HepG2 (cell line): Measurements from ENCODE around the gene SURF1. TPM values are rescaled to one million over a fixed set of nuclear protein-coding genes. Genes with fewer than 3 reads are reported as not detected.

Source experiments
- DR1 ChIP-seq: sonication (generic); formaldehyde crosslinking; IDR thresholded peaks from 2 replicates; pipeline ENCODE4 v1.8.0; 2021; ENCODE audit warnings: mild to moderate bottlenecking, missing genetic modification reagents, inconsistent platforms
- KDM5B ChIP-seq: sonication (generic); formaldehyde crosslinking; IDR thresholded peaks from 2 replicates; pipeline ENCODE4 v1.4.0; 2020; ENCODE audit warnings: missing genetic modification reagents, mild to moderate bottlenecking, borderline replicate concordance
- MLLT10 ChIP-seq: sonication (generic); formaldehyde crosslinking; IDR thresholded peaks from 2 replicates; pipeline ENCODE4 v1.4.0; 2020; ENCODE audit warnings: missing genetic modification reagents
- NR3C1 ChIP-seq: sonication (generic); formaldehyde crosslinking; IDR thresholded peaks from 2 replicates; pipeline ENCODE4 v1.4.0; 2020; ENCODE audit warnings: missing genetic modification reagents
- PLRG1 ChIP-seq: fragments of 450-650 bp; conservative IDR thresholded peaks from 2 replicates; pipeline ENCODE4 v1.6.1; 2016
- SNAI1 ChIP-seq: sonication (generic); formaldehyde crosslinking; IDR thresholded peaks from 2 replicates; pipeline ENCODE4 v1.5.0; 2020; ENCODE audit warnings: mild to moderate bottlenecking, missing genetic modification reagents, borderline replicate concordance
- TBP ChIP-seq: sonication (generic); formaldehyde crosslinking; IDR thresholded peaks from 2 replicates; pipeline ENCODE4 v1.5.0; 2020; ENCODE audit warnings: missing genetic modification reagents
- TBX2 ChIP-seq: sonication (generic); formaldehyde crosslinking; IDR thresholded peaks from 2 replicates; pipeline ENCODE4 v1.5.0; 2020; ENCODE audit warnings: missing genetic modification reagents, mild to moderate bottlenecking, borderline replicate concordance
- ZBTB25 ChIP-seq: IDR thresholded peaks from 2 replicates; pipeline ENCODE4 v1.6.1; 2018; ENCODE audit warnings: missing genetic modification reagents
- ZNF143 ChIP-seq: sonication (generic); formaldehyde crosslinking; IDR thresholded peaks from 2 replicates; pipeline ENCODE4 v1.4.0; 2020; ENCODE audit warnings: missing genetic modification reagents
- ZNF234 ChIP-seq: sonication (generic); formaldehyde crosslinking; conservative IDR thresholded peaks from 2 replicates; pipeline ENCODE4 v1.5.1; 2020; ENCODE audit warnings: mild to moderate bottlenecking, missing genetic modification reagents
- ZNF274 ChIP-seq: sonication (generic); formaldehyde crosslinking; IDR thresholded peaks from 2 replicates; pipeline ENCODE4 v1.5.1; 2020; ENCODE audit warnings: mild to moderate bottlenecking, missing genetic modification reagents
- ZNF558 ChIP-seq: sonication (generic); formaldehyde crosslinking; IDR thresholded peaks from 2 replicates; pipeline ENCODE4 v1.9.0; 2022; ENCODE audit warnings: mild to moderate bottlenecking, missing genetic modification reagents, borderline replicate concordance
- ZNF746 ChIP-seq: sonication (generic); formaldehyde crosslinking; IDR thresholded peaks from 2 replicates; pipeline ENCODE4 v1.8.0; 2022; ENCODE audit warnings: mild to moderate bottlenecking, missing genetic modification reagents
- ZNF784 ChIP-seq: sonication (generic); formaldehyde crosslinking; IDR thresholded peaks from 2 replicates; pipeline ENCODE4 v1.5.1; 2020; ENCODE audit warnings: missing genetic modification reagents, mild to moderate bottlenecking, borderline replicate concordance
- polyA plus RNA-seq, 8 experiments: library from polyadenylated mRNA; depleted of rRNA in 3 of 8; stranded (reverse) in 7 of 8; unstranded in 1 of 8; fragments of >200 nt; fragmentation: Illumina TruSeq in 4 of 8; extraction: Trizol in 4 of 8; gene quantifications; 2 replicates each; pipeline versions ENCODE4 v1.2.1 to v1.2.3, GENCODE V29; 2011 to 2016; ENCODE audit warnings: low read depth in 4 of 8, missing spikeins in 1 of 8, mixed read lengths in 1 of 8; ENCODE audit not compliant: insufficient read depth in 1 of 8
- total RNA-seq, 5 experiments: library from RNA; depleted of rRNA; stranded (reverse); fragments of >200 nt; fragmentation: Illumina TruSeq; extraction: Trizol; gene quantifications; 2 replicates each; pipeline ENCODE4 v1.2.3, GENCODE V29; 2016; ENCODE audit warnings: low read depth in 1 of 5
- TF ChIP-seq, protein P1 (sequence below): sonication (generic); formaldehyde crosslinking; IDR thresholded peaks from 2 replicates; pipeline ENCODE4 v1.5.1; 2020; ENCODE audit warnings: mild to moderate bottlenecking, moderate library complexity, missing genetic modification reagents
- TF ChIP-seq, protein P2 (sequence below): sonication (generic); formaldehyde crosslinking; IDR thresholded peaks from 2 replicates; pipeline ENCODE4 v1.8.1; 2023; ENCODE audit warnings: mild to moderate bottlenecking, moderate library complexity, missing genetic modification reagents
- TF ChIP-seq, protein P3 (sequence below): sonication (generic); formaldehyde crosslinking; IDR thresholded peaks from 2 replicates; pipeline ENCODE4 v1.5.0; 2020; ENCODE audit warnings: mild to moderate bottlenecking, missing genetic modification reagents
- TF ChIP-seq, protein P4 (sequence below): sonication (generic); formaldehyde crosslinking; IDR thresholded peaks from 2 replicates; pipeline ENCODE4 v1.4.0; 2020; ENCODE audit warnings: missing genetic modification reagents
- TF ChIP-seq, protein P5 (sequence below): sonication (generic); formaldehyde crosslinking; IDR thresholded peaks from 2 replicates; pipeline ENCODE4 v1.5.0; 2020; ENCODE audit warnings: mild to moderate bottlenecking, missing genetic modification reagents, moderate library complexity

SURF1 gene
- total and polyA plus RNA-seq, 2 of the 13 experiments (the other 11 are each of a cell fraction or from before 2014, with no cell fraction given): 17.8 to 40.7 TPM

DNA sequence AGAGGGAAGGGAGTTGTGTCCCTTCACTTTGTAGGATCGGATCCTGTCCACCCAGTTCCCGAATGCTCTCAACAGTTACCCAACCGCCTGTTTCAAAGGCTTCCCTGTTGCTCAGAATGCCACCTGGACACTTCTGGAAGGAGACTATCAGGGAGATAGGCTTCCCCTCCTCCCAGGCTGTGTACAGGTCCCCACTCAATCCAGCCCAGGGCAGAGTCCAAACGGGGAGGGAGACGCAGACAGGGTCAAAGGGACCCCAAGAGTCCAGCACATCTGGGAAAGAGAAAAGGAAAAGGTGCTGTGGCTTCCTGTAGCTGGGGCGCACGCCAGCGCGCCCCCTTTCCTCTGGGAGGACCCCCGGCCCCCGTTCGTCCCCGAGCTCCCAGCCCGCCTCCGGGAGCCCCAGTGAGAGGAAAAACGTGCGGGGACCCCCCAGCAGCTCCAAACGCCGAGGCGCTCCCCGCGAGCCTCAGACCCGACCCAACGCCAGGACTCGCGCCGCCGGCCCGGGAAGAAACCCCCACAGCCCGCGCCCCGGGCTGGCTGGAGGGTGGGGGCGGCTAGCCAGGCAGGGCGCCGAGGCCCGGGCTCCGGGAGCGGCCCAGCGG, 18.9 kb upstream of the SURF1 start (continued):
- TF ChIP-seq, protein P1, sequence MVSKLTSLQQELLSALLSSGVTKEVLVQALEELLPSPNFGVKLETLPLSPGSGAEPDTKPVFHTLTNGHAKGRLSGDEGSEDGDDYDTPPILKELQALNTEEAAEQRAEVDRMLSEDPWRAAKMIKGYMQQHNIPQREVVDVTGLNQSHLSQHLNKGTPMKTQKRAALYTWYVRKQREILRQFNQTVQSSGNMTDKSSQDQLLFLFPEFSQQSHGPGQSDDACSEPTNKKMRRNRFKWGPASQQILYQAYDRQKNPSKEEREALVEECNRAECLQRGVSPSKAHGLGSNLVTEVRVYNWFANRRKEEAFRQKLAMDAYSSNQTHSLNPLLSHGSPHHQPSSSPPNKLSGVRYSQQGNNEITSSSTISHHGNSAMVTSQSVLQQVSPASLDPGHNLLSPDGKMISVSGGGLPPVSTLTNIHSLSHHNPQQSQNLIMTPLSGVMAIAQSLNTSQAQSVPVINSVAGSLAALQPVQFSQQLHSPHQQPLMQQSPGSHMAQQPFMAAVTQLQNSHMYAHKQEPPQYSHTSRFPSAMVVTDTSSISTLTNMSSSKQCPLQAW (CRISPR knock-in tag): no peak
- no peak for TF ChIP-seq ZNF784 (CRISPR knock-in tag)
- peak; percentile 23; the same call in 1 of the 2 replicates for TF ChIP-seq ZNF143 (CRISPR knock-in tag)
- TF ChIP-seq ZNF746 (CRISPR knock-in tag): peak; percentile 29; the same call in 1 of the 2 replicates
- TF ChIP-seq ZNF234 (CRISPR knock-in tag): no peak
- no peak for TF ChIP-seq NR3C1 (CRISPR knock-in tag)
- no peak; the same call in 1 of the 2 replicates for TF ChIP-seq DR1 (CRISPR knock-in tag)
- no peak for TF ChIP-seq KDM5B (CRISPR knock-in tag)
- TF ChIP-seq, protein P2, sequence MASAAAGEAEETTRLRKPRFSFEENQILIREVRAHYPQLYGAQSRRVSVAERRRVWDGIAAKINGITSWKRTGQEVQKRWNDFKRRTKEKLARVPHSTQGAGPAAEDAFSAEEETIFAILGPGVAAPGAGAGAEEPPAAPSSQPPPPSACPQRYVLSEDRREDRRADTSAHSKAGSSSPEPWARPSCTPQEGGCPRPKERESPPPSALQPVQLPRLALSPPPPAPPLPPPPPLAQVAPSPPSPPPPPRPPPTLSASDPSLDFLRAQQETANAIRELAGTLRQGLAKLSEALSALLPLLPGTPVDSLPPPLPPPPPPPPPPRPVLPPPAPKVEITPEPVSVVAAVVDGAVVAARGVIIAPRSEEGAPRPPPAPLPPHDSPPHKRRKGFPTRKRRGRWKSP (CRISPR knock-in tag): no peak
- TF ChIP-seq, protein P3, sequence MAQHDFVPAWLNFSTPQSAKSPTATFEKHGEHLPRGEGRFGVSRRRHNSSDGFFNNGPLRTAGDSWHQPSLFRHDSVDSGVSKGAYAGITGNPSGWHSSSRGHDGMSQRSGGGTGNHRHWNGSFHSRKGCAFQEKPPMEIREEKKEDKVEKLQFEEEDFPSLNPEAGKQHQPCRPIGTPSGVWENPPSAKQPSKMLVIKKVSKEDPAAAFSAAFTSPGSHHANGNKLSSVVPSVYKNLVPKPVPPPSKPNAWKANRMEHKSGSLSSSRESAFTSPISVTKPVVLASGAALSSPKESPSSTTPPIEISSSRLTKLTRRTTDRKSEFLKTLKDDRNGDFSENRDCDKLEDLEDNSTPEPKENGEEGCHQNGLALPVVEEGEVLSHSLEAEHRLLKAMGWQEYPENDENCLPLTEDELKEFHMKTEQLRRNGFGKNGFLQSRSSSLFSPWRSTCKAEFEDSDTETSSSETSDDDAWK: no peak
- TF ChIP-seq, protein P4, sequence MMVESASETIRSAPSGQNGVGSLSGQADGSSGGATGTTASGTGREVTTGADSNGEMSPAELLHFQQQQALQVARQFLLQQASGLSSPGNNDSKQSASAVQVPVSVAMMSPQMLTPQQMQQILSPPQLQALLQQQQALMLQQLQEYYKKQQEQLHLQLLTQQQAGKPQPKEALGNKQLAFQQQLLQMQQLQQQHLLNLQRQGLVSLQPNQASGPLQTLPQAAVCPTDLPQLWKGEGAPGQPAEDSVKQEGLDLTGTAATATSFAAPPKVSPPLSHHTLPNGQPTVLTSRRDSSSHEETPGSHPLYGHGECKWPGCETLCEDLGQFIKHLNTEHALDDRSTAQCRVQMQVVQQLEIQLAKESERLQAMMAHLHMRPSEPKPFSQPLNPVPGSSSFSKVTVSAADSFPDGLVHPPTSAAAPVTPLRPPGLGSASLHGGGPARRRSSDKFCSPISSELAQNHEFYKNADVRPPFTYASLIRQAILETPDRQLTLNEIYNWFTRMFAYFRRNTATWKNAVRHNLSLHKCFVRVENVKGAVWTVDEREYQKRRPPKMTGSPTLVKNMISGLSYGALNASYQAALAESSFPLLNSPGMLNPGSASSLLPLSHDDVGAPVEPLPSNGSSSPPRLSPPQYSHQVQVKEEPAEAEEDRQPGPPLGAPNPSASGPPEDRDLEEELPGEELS (CRISPR knock-in tag): no peak
- TF ChIP-seq, protein P5, sequence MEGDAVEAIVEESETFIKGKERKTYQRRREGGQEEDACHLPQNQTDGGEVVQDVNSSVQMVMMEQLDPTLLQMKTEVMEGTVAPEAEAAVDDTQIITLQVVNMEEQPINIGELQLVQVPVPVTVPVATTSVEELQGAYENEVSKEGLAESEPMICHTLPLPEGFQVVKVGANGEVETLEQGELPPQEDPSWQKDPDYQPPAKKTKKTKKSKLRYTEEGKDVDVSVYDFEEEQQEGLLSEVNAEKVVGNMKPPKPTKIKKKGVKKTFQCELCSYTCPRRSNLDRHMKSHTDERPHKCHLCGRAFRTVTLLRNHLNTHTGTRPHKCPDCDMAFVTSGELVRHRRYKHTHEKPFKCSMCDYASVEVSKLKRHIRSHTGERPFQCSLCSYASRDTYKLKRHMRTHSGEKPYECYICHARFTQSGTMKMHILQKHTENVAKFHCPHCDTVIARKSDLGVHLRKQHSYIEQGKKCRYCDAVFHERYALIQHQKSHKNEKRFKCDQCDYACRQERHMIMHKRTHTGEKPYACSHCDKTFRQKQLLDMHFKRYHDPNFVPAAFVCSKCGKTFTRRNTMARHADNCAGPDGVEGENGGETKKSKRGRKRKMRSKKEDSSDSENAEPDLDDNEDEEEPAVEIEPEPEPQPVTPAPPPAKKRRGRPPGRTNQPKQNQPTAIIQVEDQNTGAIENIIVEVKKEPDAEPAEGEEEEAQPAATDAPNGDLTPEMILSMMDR (CRISPR knock-in tag): peak; percentile 59
- TF ChIP-seq PLRG1: no peak
- TF ChIP-seq TBP (CRISPR knock-in tag): no peak
- TF ChIP-seq TBX2 (CRISPR knock-in tag): peak; percentile 32; the same call in 1 of the 2 replicates
- no peak for TF ChIP-seq ZBTB25 (CRISPR knock-in tag)
- TF ChIP-seq SNAI1 (CRISPR knock-in tag): no peak
- no peak for TF ChIP-seq ZNF558
- no peak for TF ChIP-seq MLLT10
- TF ChIP-seq ZNF274 (CRISPR knock-in tag): peak; percentile 42; the same call in 1 of the 2 replicates
